Hepatocyte (in vitro differentiated cells): ENCODE results near the gene B4GALT2. TPM values are rescaled to one million over a fixed set of nuclear protein-coding genes. Genes with fewer than 3 reads are reported as not detected.
A peak's percentile ranks its signal among the peaks of the same experiment; 100 is the strongest.

ENCODE experiments used
- DNase-seq: peaks from one replicate; pipeline ENCODE4 v3.0.0-alpha.2; 2016; ENCODE audit warnings: low spot score
- H2AFZ ChIP-seq: fragments of 200-600 bp; sonication (generic); 2 replicates; pipeline ENCODE4 v1.6.0; 2016; ENCODE audit warnings: antibody characterized with exemption, mild to moderate bottlenecking
- H3K27ac ChIP-seq: fragments of 200-600 bp; sonication (generic); 2 replicates; pipeline ENCODE4 v1.5.1; 2016; ENCODE audit warnings: mild to moderate bottlenecking
- H3K27me3 ChIP-seq: fragments of 200-600 bp; sonication (generic); 2 replicates; pipeline ENCODE4 v1.6.1; 2016
- H3K36me3 ChIP-seq: fragments of 200-600 bp; sonication (generic); replicated peaks from 2 replicates; pipeline ENCODE4 v1.5.1; 2016; ENCODE audit warnings: low read depth; ENCODE audit not compliant: insufficient read depth
- H3K4me1 ChIP-seq: fragments of 200-600 bp; sonication (generic); 2 replicates; pipeline ENCODE4 v1.5.1; 2016; ENCODE audit warnings: mild to moderate bottlenecking, moderate library complexity; ENCODE audit not compliant: insufficient read depth
- H3K4me2 ChIP-seq: fragments of 200-600 bp; sonication (generic); 2 replicates; pipeline ENCODE4 v1.6.0; 2016
- H3K4me3 ChIP-seq: fragments of 200-600 bp; sonication (generic); 2 replicates; pipeline ENCODE4 v1.5.1; 2016; ENCODE audit warnings: mild to moderate bottlenecking
- H3K79me2 ChIP-seq: fragments of 200-600 bp; sonication (generic); 2 replicates; pipeline ENCODE4 v1.6.0; 2017; ENCODE audit warnings: mild to moderate bottlenecking
- H3K9me2 ChIP-seq: fragments of 200-600 bp; sonication (generic); replicated peaks from 2 replicates; pipeline ENCODE4 v1.6.0; 2017; ENCODE audit warnings: mild to moderate bottlenecking; ENCODE audit not compliant: insufficient read depth
- H3K9me3 ChIP-seq: fragments of 200-600 bp; sonication (generic); 2 replicates; pipeline ENCODE4 v1.5.1; 2016; ENCODE audit warnings: low read depth, mild to moderate bottlenecking
- H4K20me1 ChIP-seq: fragments of 200-600 bp; sonication (generic); 2 replicates; pipeline ENCODE4 v1.6.0; 2016; ENCODE audit warnings: mild to moderate bottlenecking; ENCODE audit not compliant: insufficient read depth, poor library complexity, severe bottlenecking
- EZH2 ChIP-seq: fragments of 200-600 bp; sonication (generic); IDR thresholded peaks from 2 replicates; pipeline ENCODE4 v1.6.1; 2016; ENCODE audit warnings: antibody characterized with exemption, mild to moderate bottlenecking, borderline replicate concordance
- EZH2phosphoT487 ChIP-seq: fragments of 200-600 bp; sonication (generic); IDR thresholded peaks from one replicate; pipeline ENCODE4 v1.6.1; 2018; ENCODE audit warnings: antibody characterized with exemption, mild to moderate bottlenecking, low read depth, moderate library complexity; ENCODE audit not compliant: unreplicated experiment, severe bottlenecking
- WGBS: methylation state at CpG from one replicate; pipeline ENCODE4 v1.1.6; 2016; ENCODE audit warnings: low lambda C conversion rate; ENCODE audit errors: missing lambda C conversion rate; 5-methylcytosine and 5-hydroxymethylcytosine counted together
- polyA plus RNA-seq: library from polyadenylated mRNA; unstranded; fragments of >200 nt; fragmentation: Nextera tagmentation; extraction: Ambion mirVana; gene quantifications from 2 replicates; pipeline ENCODE4 v1.2.1, GENCODE V29; 2016
- total RNA-seq: library from RNA; depleted of rRNA; stranded (reverse); fragments of >200 nt; gene quantifications from 2 replicates; pipeline ENCODE4 v1.2.3, GENCODE V29; 2014
- TF ChIP-seq, protein P1 (sequence below): fragments of 200-600 bp; sonication (generic); IDR thresholded peaks from 2 replicates; pipeline ENCODE4 v1.5.1; 2016; ENCODE audit warnings: antibody characterized with exemption, mild to moderate bottlenecking; ENCODE audit not compliant: poor library complexity

B4GALT2 gene
- total and polyA plus RNA-seq, 2 experiments from 2014 or later: 48.2 to 68.8 TPM

DNA sequence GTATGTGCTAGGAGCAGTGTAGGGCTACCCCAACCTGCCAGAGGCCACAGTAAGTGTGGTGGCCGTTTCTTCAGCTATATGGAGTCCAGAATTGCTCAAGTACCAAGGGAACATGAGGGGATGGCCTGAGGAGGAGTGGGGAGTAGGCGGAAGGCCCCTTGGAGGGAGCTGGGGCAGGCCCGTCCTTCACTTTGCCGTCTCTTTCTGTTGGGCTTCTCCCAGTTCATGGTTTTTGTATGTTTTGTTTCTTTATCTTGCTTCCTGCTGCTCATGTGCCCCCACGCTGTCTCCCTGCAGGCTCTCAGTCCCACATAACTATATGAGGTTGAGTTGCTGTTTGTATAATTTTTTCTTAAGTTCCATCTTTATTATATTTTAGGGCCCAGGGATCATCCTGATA lies 15.1 kb upstream of the B4GALT2 start:
- no peak overlapping the region for H3K27ac ChIP-seq
- TF ChIP-seq, protein P1, sequence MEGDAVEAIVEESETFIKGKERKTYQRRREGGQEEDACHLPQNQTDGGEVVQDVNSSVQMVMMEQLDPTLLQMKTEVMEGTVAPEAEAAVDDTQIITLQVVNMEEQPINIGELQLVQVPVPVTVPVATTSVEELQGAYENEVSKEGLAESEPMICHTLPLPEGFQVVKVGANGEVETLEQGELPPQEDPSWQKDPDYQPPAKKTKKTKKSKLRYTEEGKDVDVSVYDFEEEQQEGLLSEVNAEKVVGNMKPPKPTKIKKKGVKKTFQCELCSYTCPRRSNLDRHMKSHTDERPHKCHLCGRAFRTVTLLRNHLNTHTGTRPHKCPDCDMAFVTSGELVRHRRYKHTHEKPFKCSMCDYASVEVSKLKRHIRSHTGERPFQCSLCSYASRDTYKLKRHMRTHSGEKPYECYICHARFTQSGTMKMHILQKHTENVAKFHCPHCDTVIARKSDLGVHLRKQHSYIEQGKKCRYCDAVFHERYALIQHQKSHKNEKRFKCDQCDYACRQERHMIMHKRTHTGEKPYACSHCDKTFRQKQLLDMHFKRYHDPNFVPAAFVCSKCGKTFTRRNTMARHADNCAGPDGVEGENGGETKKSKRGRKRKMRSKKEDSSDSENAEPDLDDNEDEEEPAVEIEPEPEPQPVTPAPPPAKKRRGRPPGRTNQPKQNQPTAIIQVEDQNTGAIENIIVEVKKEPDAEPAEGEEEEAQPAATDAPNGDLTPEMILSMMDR: no peak
- no peak for TF ChIP-seq EZH2
- no peak for TF ChIP-seq EZH2phosphoT487
- no peaks in the 10 kb centered on the region for H3K4me1 ChIP-seq
- no peaks in the 10 kb centered on the region for H3K9me3 ChIP-seq
- H3K36me3 ChIP-seq: no peaks in the 10 kb centered on the region
- no peaks in the 10 kb centered on the region for H3K9me2 ChIP-seq
- no peaks in the 10 kb centered on the region for H4K20me1 ChIP-seq
- DNase-seq: no peak
- no peaks in the 10 kb centered on the region for H3K27me3 ChIP-seq
- H3K4me3 ChIP-seq: no peak overlapping the region
- WGBS: 87% methylated on average over 5 of the region's 5 CpGs
- no peak overlapping the region for H2AFZ ChIP-seq
- H3K79me2 ChIP-seq: no peaks in the 10 kb centered on the region
- H3K4me2 ChIP-seq: no peak overlapping the region

DNA sequence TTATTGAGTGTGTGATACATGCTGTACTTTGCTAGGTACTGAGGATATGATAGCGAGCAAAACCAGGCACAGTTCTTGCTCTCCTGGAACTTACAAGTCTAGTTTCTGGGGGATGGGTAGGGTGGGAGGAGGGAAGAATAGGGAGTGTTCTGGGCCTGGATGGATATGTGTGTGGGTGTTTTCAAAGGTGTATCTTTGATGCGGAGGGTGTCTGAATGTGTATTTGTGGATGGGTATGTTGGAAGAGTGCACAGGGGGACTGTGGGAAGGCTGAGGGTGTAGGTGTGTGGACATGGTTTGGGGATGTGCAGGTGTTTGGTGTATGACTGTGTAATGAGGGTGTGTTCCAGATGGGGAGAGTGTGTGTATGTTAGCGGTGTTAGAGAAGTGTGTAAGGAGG lies 13.7 kb upstream of the B4GALT2 start:
- 94% methylated on average over 3 of the region's 3 CpGs for WGBS
- H3K27ac ChIP-seq: no peak overlapping the region
- peaks cover under 1% of the 10 kb centered on the region for H3K79me2 ChIP-seq
- TF ChIP-seq EZH2: no peak
- no peak for TF ChIP-seq EZH2phosphoT487
- DNase-seq: no peak
- no peaks in the 10 kb centered on the region for H3K27me3 ChIP-seq
- H3K36me3 ChIP-seq: no peaks in the 10 kb centered on the region
- no peaks in the 10 kb centered on the region for H3K9me3 ChIP-seq
- no peaks in the 10 kb centered on the region for H3K4me1 ChIP-seq
- no peaks in the 10 kb centered on the region for H4K20me1 ChIP-seq
- H2AFZ ChIP-seq: no peak overlapping the region
- no peak overlapping the region for H3K4me3 ChIP-seq
- no peak overlapping the region for H3K4me2 ChIP-seq
- H3K9me2 ChIP-seq: no peaks in the 10 kb centered on the region

DNA sequence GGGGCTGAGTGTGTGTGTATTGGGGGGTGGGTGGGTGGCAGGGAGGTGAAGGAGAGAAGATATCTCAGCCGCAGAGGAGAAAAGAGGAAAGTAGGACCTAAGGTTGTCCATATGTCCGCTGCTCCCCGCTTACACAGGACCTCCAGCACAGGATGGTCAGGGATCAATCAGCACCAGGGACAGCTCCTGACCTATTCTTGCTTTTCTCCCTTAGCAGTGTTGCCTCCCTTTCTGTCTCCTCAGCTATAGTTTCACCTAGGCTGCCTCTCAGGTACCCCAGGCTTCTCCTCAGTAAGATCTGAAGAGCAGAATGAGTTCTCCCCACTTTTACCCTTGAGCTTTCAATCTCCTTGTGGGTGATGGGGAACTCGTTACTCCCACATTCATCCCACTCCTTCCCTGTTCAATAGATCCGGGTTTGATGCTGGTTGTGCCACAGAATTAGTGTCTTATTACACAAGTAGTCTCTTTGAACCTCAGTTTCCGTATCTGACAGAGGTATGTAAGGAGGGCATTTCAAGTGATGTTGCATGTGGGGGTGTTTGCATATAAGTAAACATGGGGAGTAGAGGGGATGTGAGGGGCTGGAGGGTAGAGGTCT lies 10.6 kb upstream of the B4GALT2 start:
- H3K79me2 ChIP-seq: peaks cover 10% of the 10 kb centered on the region
- no peaks in the 10 kb centered on the region for H4K20me1 ChIP-seq
- DNase-seq: peak; percentile 64
- TF ChIP-seq EZH2 (no peak), EZH2phosphoT487 (no peak)
- TF ChIP-seq, protein P1: no peak
- no peaks in the 10 kb centered on the region for H3K9me3 ChIP-seq
- H3K4me3 ChIP-seq: no peak overlapping the region
- no peak overlapping the region for H3K4me2 ChIP-seq
- H3K4me1 ChIP-seq: peaks cover 6% of the 10 kb centered on the region
- H3K27ac ChIP-seq: no peak overlapping the region
- H3K27me3 ChIP-seq: no peaks in the 10 kb centered on the region
- WGBS: 94% methylated on average over 6 of the region's 6 CpGs
- H3K36me3 ChIP-seq: no peaks in the 10 kb centered on the region
- no peaks in the 10 kb centered on the region for H3K9me2 ChIP-seq
- no peak overlapping the region for H2AFZ ChIP-seq

DNA sequence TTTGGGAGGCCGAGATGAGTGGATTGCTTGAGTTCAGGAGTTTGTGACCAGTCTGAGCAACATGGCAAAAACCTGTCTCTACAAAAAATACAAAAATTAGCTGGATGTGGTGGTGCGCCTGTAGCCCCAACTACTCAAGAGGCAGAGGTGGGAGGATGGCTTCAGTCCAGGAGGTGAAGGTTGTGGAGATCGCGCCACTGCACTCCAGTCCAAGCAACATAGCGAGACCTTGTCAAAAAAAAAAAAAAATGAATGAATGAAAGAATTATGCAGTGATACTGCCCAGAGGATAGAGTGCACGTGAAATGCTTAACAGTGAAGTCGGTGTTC lies 9.6 kb upstream of the B4GALT2 start:
- Histone ChIP-seq H3K27me3 (no peaks in the 10 kb centered on the region), H2AFZ (no peak overlapping the region), H3K36me3 (no peaks in the 10 kb centered on the region), H3K4me3 (no peak overlapping the region), H3K4me1 (peaks cover 6% of the 10 kb centered on the region), H3K27ac (no peak overlapping the region), H3K9me3 (no peaks in the 10 kb centered on the region), H3K79me2 (peaks cover 10% of the 10 kb centered on the region), H4K20me1 (no peaks in the 10 kb centered on the region), H3K4me2 (peak overlapping the region; percentile 73), H3K9me2 (no peaks in the 10 kb centered on the region)
- DNase-seq: no peak
- TF ChIP-seq, protein P1: no peak
- TF ChIP-seq EZH2: no peak
- no peak for TF ChIP-seq EZH2phosphoT487
- WGBS: 63% methylated on average over 7 of the region's 7 CpGs
